HCT116 (cell line): Measurements from ENCODE around the gene ARHGAP42. TPM values are rescaled to one million over a fixed set of nuclear protein-coding genes. Genes with fewer than 3 reads are reported as not detected.

Experiments
- ATAC-seq: fragments of 200-7000 bp; cut with Tn5 transposase; 2 replicates; pipeline ENCODE4 v1.9.1; 2020; ENCODE audit warnings: mild to moderate bottlenecking, moderate library complexity
- BruUV-seq: library from RNA; stranded (reverse); fragments of 400-500 nt; replicated peaks from 2 replicates; lab custom pipeline; 2021; lab: Mats Ljungman, UMichigan
- CTCF ChIA-PET: fragments of 300-600 bp; sonication (Branson Sonifier 250); formaldehyde crosslinking; loops from one replicate; lab custom pipeline; 2021; ENCODE audit warnings: antibody characterized with exemption; lab: Charles Lee
- POLR2A ChIA-PET: fragments of 300-600, 350-600 bp; sonication (Branson Sonifier 250); formaldehyde crosslinking; loops from one replicate; lab custom pipeline; 2021; ENCODE audit warnings: antibody characterized with exemption; lab: Charles Lee
- RAD21 ChIA-PET, 2 experiments: fragments of 300-600 bp; sonication (Branson Sonifier 250); formaldehyde crosslinking; loops; one replicate each; lab custom pipeline; 2023; ENCODE audit warnings: low total read pairs in 2 of 2; ENCODE audit not compliant: uncharacterized antibody in 2 of 2, unreplicated experiment in 2 of 2, low non-redundant PET in 1 of 2; lab: Charles Lee
- DNase-seq: peaks from one replicate; pipeline ENCODE4 v3.0.0-alpha.2; 2010; ENCODE audit warnings: low read depth, low spot score
- H2AFZ ChIP-seq: fragments of 200-600 bp; shearing (Covaris generic), sonication (generic); 2 replicates; pipeline ENCODE4 v1.6.1; 2017; ENCODE audit warnings: low read depth, mixed run types, mixed read lengths, antibody characterized with exemption, low read length; ENCODE audit not compliant: poor library complexity, severe bottlenecking
- H3K27ac ChIP-seq: 2 replicates; pipeline ENCODE4 v1.5.1; 2012; ENCODE audit warnings: low read depth, low read length
- H3K27me3 ChIP-seq: fragments of 200-600 bp; sonication (generic); 2 replicates; pipeline ENCODE4 v1.6.1; 2016; ENCODE audit warnings: mixed run types, low read length, mixed read lengths; ENCODE audit not compliant: insufficient read depth
- H3K36me3 ChIP-seq, 2 experiments: fragments of 200-500 bp in 1 of 2; fragments of 200-600 bp in 1 of 2; sonication (Bioruptor generic) in 1 of 2; sonication (generic) in 1 of 2; 2 replicates each; pipeline versions ENCODE4 v1.5.1 to v1.6.1; 2014 to 2016; ENCODE audit warnings: low read length in 2 of 2, inconsistent platforms in 1 of 2, mixed read lengths in 1 of 2, mixed run types in 1 of 2; ENCODE audit not compliant: insufficient read depth in 2 of 2, control insufficient read depth in 1 of 2
- H3K4me1 ChIP-seq, 2 experiments: fragments of 200-600 bp in 1 of 2; sonication (generic) in 1 of 2; 2 replicates each; pipeline versions ENCODE4 v1.5.1 to v1.6.1; 2012 to 2017; ENCODE audit warnings: low read length in 2 of 2, inconsistent platforms in 1 of 2, mild to moderate bottlenecking in 1 of 2, mixed read lengths in 1 of 2, mixed run types in 1 of 2, moderate library complexity in 1 of 2; ENCODE audit not compliant: insufficient read depth in 2 of 2, control insufficient read depth in 1 of 2
- H3K4me2 ChIP-seq: fragments of 200-600 bp; sonication (generic); 2 replicates; pipeline ENCODE4 v1.6.1; 2017; ENCODE audit warnings: mixed run types, low read length, mixed read lengths
- H3K4me3 ChIP-seq, 2 experiments: fragments of 200-600 bp in 1 of 2; sonication (generic) in 1 of 2; replicated peaks in 1 of 2; 2 replicates each; pipeline ENCODE4 v1.5.1; 2011 to 2016; ENCODE audit warnings: low read length in 2 of 2, control low read depth in 1 of 2, low read depth in 1 of 2, mild to moderate bottlenecking in 1 of 2, mixed read lengths in 1 of 2, mixed run types in 1 of 2
- H3K79me2 ChIP-seq: fragments of 200-600 bp; sonication (generic); 2 replicates; pipeline ENCODE4 v1.6.1; 2017; ENCODE audit warnings: mild to moderate bottlenecking, mixed run types, low read length, moderate library complexity, mixed read lengths; ENCODE audit not compliant: insufficient read depth
- H3K9ac ChIP-seq: fragments of 200-600 bp; sonication (generic); 2 replicates; pipeline ENCODE4 v1.6.1; 2016; ENCODE audit warnings: low read length, mixed read lengths
- H3K9me2 ChIP-seq: fragments of 200-600 bp; sonication (generic), shearing (Covaris generic); 2 replicates; pipeline ENCODE4 v1.6.1; 2017; ENCODE audit warnings: mixed run types, mild to moderate bottlenecking, moderate library complexity; ENCODE audit not compliant: insufficient read depth
- H3K9me3 ChIP-seq, 2 experiments: fragments of 200-500 bp in 1 of 2; fragments of 200-600 bp in 1 of 2; sonication (Bioruptor generic) in 1 of 2; sonication (generic) in 1 of 2; 2 replicates each; pipeline ENCODE4 v1.6.1; 2014 to 2017; ENCODE audit warnings: low read length in 2 of 2, mixed read lengths in 2 of 2, inconsistent platforms in 1 of 2, low read depth in 1 of 2, mild to moderate bottlenecking in 1 of 2, mixed run types in 1 of 2, moderate library complexity in 1 of 2; ENCODE audit not compliant: control insufficient read depth in 1 of 2, insufficient read depth in 1 of 2
- H4K20me1 ChIP-seq: fragments of 200-600 bp; sonication (generic), shearing (Covaris generic); 2 replicates; pipeline ENCODE4 v1.6.1; 2017; ENCODE audit warnings: mixed run types, mild to moderate bottlenecking, moderate library complexity; ENCODE audit not compliant: insufficient read depth
- ATF3 ChIP-seq: IDR thresholded peaks from 2 replicates; pipeline ENCODE4 v1.6.1; 2012
- CBX3 ChIP-seq: IDR thresholded peaks from 2 replicates; pipeline ENCODE4 v1.6.1; 2012; ENCODE audit warnings: low read depth
- CEBPB ChIP-seq: IDR thresholded peaks from 2 replicates; pipeline ENCODE4 v1.6.1; 2012; ENCODE audit warnings: low read depth
- CTCF ChIP-seq, 3 experiments: fragments of 200-600 bp in 1 of 3; sonication (generic) in 1 of 3; IDR thresholded peaks in 2 of 3; conservative IDR thresholded peaks in 1 of 3; 2 replicates each; pipeline ENCODE4 v1.5.1; 2012 to 2017; ENCODE audit warnings: low read depth in 2 of 3, low read length in 2 of 3, antibody characterized with exemption in 1 of 3, borderline replicate concordance in 1 of 3, control low read depth in 1 of 3, mild to moderate bottlenecking in 1 of 3, mixed read lengths in 1 of 3, mixed run types in 1 of 3, moderate library complexity in 1 of 3; ENCODE audit not compliant: insufficient read depth in 1 of 3
- EGR1 ChIP-seq: IDR thresholded peaks from 2 replicates; pipeline ENCODE4 v1.6.1; 2012; ENCODE audit warnings: low read depth
- ELF1 ChIP-seq: IDR thresholded peaks from 2 replicates; pipeline ENCODE4 v1.6.1; 2012; ENCODE audit warnings: low read depth, borderline replicate concordance
- EZH2 ChIP-seq: fragments of 200-600 bp; sonication (generic); IDR thresholded peaks from 2 replicates; pipeline ENCODE4 v1.6.1; 2017; ENCODE audit warnings: antibody characterized with exemption, mixed run types
- FOSL1 ChIP-seq: IDR thresholded peaks from 2 replicates; pipeline ENCODE4 v1.6.1; 2012; ENCODE audit warnings: low read depth
- JUND ChIP-seq: IDR thresholded peaks from 2 replicates; pipeline ENCODE4 v1.6.1; 2012
- MAX ChIP-seq: IDR thresholded peaks from 2 replicates; pipeline ENCODE4 v1.6.1; 2012
- POLR2AphosphoS5 ChIP-seq: IDR thresholded peaks from 2 replicates; pipeline ENCODE4 v1.6.1; 2011; ENCODE audit warnings: mild to moderate bottlenecking, low read depth, low read length, moderate library complexity
- RAD21 ChIP-seq: IDR thresholded peaks from 2 replicates; pipeline ENCODE4 v1.6.1; 2012; ENCODE audit warnings: low read depth, mild to moderate bottlenecking
- SIN3A ChIP-seq: IDR thresholded peaks from 2 replicates; pipeline ENCODE4 v1.6.1; 2012; ENCODE audit warnings: low read depth
- SP1 ChIP-seq: IDR thresholded peaks from 2 replicates; pipeline ENCODE4 v1.6.1; 2012; ENCODE audit warnings: low read depth
- SRF ChIP-seq: IDR thresholded peaks from 2 replicates; pipeline ENCODE4 v1.6.1; 2012; ENCODE audit warnings: low read depth
- TCF7L2 ChIP-seq: IDR thresholded peaks from 2 replicates; pipeline ENCODE4 v1.7.0; 2011; ENCODE audit warnings: borderline replicate concordance, inconsistent platforms; ENCODE audit not compliant: insufficient read depth, insufficient read length; ENCODE audit errors: extremely low read depth
- ZBTB33 ChIP-seq: IDR thresholded peaks from 2 replicates; pipeline ENCODE4 v1.6.1; 2011; ENCODE audit warnings: mild to moderate bottlenecking, low read length, moderate library complexity; ENCODE audit not compliant: insufficient replicate concordance; ENCODE audit errors: extremely low read depth
- ZFX ChIP-seq: fragments of 450-650 bp; IDR thresholded peaks from 2 replicates; pipeline ENCODE4 v1.6.1; 2017
- ZNF274 ChIP-seq: fragments of 200-500 bp; sonication (Bioruptor generic); IDR thresholded peaks from 2 replicates; pipeline ENCODE4 v1.6.1; 2014; ENCODE audit warnings: mild to moderate bottlenecking, low read depth, low read length, inconsistent platforms
- intact Hi-C: fragments of 100-400 bp; cut with micrococcal nuclease; formaldehyde crosslinking; loops from 2 replicates; pipeline ENCODE4 v1.10.0; 2022
- total RNA-seq: library from RNA; stranded (reverse); gene quantifications from one replicate; pipeline ENCODE4 v1.2.1, GENCODE V29; 2021; ENCODE audit not compliant: unreplicated experiment

ARHGAP42 gene
- total RNA-seq, 1 experiment from 2014 or later = 12.3 TPM

- TF ChIP-seq POLR2AphosphoS5 (no peak), ZNF274 (no peak), EZH2 (no peak), FOSL1 (no peak)
Observed at GRCh38 chr11:100672498-100673033, 14.5 kb upstream of the ARHGAP42 start (continued).

- intact Hi-C loops = no loop called here
- CTCF ChIA-PET = no interaction called here
- H3K4me2 ChIP-seq = no peak overlapping the region
- no peak overlapping the region for H3K4me3 ChIP-seq
- DNase-seq (no peak), ATAC-seq (no peak)
- H3K79me2 ChIP-seq = no peaks in the 10 kb centered on the region
- no peaks in the 10 kb centered on the region for H3K9me3 ChIP-seq
- H3K36me3 ChIP-seq = no peaks in the 10 kb centered on the region
- H3K9me2 ChIP-seq = no peaks in the 10 kb centered on the region
- no TSS peak for BruUV-seq
- POLR2A ChIA-PET = no interaction called here
- no peak overlapping the region for H3K27ac ChIP-seq
- H3K27me3 ChIP-seq = no peaks in the 10 kb centered on the region
- TF ChIP-seq CEBPB (no peak), ATF3 (no peak), SP1 (no peak), JUND (no peak), TCF7L2 (no peak), SRF (no peak), CBX3 (no peak), MAX (no peak), RAD21 (no peak), EGR1 (no peak), SIN3A (no peak), ELF1 (no peak), ZFX (no peak), CTCF (IDR thresholded peaks at IDR 0.05 in 2 of 3, conservative IDR thresholded peaks at IDR 0.05 in 1 of 3; ENCODE audit: borderline replicate concordance in 1 of 3, insufficient read depth in 1 of 3, low read depth in 2 of 3, low read length in 2 of 3) (no peak), ZBTB33 (no peak)
- H4K20me1 ChIP-seq = no peaks in the 10 kb centered on the region
- RAD21 ChIA-PET = no interaction called here
- no peaks in the 10 kb centered on the region for H3K4me1 ChIP-seq
- no peak overlapping the region for H3K9ac ChIP-seq
- H2AFZ ChIP-seq = no peak overlapping the region
Observed at GRCh38 chr11:100673063-100673462, 14.0 kb upstream of the ARHGAP42 start.
